Stimulated activated CD8-positive, alpha-beta memory T cell treated with anti-CD3 and anti-CD28 coated beads, Interleukin-15, amount 100 ng/mL, for 1 hour (primary cell): ENCODE data around the gene MICAL3.
A peak's percentile ranks its signal among the peaks of the same experiment; 100 is the strongest.

Source experiments
- DNase-seq: peaks from one replicate; pipeline ENCODE4 v3.0.0-alpha.2; 2020; ENCODE audit warnings: low read depth

The MICAL3 gene

DNA sequence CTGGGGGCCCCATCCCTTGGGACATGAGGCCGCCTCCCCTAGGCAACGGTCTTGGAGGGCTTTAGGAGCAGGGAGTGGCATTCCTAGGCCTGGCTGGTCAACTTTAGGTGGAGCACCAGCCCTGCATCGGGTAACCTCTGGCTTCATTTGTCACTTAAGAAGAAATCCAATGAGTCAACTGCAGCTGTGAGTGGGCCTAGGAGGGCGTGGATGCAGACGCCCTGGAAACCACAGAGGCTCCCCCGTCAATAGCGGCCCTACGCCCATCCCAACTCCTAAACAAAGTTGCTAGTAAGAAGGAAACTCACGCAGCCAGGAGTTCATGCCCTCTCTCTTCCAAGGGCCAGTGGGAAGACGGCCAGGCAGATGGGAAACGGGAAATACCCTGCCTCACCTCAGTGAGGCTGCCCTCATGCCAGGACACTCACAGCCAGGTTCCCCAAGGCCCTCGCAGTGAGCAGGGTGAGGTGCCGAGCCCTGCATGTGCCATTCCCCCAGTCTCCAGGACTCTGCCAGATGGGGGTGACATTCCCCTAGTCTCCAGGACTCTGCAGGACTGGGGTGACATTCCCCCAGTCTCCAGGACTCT, 270.9 kb downstream of the MICAL3 start:
- DNase-seq: no peak

DNA sequence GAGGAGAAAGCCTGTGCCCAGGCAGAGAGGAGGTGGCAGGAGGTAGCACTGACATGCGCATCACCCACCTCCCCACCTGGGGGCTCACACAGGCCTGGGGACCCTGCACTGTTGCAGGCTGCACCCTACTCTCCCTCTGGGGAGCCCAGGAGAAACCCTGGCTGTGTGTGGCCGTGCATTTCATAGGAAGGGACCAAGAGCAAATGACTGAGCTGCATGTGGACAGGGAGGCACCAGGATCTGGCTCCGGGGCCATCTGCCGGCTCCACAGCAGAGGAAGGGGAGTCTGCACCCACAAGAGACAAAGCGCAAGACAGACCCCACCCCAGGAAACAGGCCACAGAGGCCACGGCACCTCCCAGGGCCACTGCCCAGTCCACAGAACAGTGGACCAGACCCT, 272.8 kb downstream of the MICAL3 start:
- DNase-seq: no peak

GRCh38 chr22:17749605-17750395, 274.6 kb downstream of the MICAL3 start:
- DNase-seq: no peak

DNA sequence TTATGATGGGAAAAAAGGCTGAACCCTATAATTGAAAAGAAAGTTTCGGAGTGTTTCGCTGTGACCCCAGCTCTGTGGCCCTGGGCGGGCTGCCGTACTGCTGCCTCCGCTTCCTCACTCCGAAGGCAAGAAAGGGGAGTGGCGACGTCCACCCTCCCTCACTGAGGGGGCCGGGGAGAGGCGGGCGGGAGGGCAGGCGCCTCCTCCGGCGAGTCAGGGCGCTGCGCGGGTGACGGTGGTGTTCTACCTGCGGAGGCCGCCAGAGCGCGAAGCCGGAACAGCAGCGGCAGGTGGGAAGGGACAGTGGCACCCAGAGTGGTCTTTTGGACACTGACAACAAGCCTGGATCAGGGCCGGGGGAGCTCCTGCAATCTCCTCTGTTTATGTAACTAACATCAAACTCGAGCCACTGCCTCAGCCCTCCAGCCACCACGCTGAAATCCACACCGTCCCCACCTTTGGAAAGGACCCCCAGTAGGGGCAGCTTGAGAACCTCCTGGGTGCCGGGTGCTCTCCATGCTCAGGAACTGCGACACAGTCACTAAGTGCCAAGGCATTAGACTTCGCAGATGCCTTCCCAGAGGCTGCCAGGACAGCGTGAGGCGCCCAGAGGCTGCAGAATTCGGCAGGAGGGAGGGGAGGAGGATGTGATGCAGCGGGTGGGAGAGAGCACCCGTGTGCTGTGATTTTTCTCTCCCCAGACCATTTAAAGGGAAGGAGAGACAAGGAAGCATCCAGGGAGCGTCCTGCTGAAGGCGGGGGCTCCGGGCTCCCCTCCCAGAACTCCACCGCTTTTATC, 275.6 kb downstream of the MICAL3 start:
- no peak for DNase-seq

DNA sequence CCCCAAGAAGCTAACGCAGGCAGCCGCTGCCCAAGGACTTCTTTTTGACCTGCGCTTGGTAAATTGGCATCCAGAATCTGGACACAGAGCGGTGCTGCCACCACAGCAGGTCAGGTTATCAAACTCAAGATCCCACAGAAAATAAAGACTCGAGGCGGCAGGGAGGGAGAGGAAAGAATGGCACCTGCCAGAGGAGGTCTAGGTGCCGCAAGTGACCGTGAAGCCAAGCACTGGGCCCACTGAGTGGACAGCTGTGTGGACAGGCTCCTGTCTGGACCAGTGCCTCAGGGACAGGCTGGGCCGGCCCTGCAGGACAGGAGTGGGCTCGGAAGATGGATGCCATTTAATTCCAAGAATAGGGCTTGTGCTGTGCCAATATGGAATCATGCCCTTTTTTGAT, 277.4 kb downstream of the MICAL3 start:
- no peak for DNase-seq

DNA sequence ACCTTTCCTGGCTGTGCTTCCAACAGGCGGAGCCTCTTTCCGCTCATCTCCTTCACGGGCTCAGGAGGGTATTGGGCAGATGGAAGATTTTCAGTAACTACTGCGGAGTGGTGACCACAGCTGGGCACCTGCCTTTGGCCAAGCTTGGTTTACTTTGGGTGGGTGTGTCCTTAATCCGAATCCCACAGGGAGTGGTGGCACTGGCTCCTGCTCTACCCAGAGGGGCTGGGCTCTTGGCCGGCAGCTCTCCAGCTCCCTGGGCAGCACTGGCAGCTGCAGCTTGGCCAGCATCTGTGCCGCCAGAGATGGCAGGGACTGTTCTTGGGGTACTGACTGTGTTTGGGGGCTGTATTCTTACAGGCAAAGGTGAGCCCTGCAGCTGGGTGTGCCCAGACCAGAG, 279.9 kb downstream of the MICAL3 start:
- DNase-seq: no peak

DNA sequence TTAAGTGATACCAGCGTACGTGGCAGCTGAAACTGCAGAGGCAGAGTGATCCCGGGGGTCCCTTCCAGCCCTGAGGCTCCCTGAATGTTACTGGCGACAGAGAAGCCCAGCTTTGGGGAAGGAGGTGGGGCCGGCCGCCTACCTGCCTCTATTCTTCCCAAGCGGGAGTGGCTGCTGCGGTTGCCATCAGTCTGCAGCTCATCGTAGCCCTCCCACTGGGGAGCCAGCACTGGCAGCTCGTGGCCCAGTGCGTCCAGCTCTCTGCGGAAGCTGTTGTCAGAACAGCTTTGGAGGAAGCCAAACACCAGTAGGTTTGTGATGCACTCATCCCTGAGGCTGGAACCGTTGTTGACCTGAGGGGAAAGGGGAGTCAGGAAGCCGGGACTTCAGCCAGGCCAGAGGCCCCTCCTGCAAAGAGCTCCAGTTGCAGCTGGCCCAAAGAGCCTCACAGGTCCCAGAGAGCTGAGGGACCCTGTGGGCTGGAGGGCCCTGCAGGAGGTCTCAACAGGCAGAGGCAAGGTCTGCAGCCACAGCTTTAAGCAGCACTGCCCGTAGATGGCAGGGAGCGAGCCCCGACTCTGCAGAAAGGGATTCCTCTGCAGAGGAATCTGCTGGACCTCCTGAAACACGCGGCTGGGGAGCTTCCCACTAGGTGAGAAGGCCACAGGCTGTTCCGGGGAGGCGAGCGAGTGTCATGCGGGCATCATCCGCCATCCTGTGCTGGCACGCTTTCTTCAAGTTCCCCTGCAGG, 280.5 kb downstream of the MICAL3 start:
- no peak for DNase-seq

DNA sequence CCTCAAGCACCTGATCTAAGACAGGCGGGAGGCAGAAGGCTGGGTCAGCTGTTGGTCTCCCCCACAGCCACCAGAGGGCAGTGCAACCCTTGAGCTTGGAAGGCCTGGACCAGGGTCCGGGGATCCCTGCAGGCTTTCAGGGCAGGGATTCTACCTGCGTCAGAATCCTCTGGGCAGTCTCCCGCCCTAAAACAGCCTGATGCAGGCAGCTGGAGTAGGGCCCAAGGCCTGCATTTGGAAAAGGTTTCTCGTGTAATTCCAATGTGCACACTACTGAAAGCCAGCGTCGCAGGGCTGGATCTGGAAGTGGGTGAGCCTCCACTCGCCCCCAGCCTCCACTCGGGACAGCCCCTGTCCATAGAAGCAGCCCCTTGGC, 281.8 kb downstream of the MICAL3 start:
- peak; percentile 47 for DNase-seq

DNA sequence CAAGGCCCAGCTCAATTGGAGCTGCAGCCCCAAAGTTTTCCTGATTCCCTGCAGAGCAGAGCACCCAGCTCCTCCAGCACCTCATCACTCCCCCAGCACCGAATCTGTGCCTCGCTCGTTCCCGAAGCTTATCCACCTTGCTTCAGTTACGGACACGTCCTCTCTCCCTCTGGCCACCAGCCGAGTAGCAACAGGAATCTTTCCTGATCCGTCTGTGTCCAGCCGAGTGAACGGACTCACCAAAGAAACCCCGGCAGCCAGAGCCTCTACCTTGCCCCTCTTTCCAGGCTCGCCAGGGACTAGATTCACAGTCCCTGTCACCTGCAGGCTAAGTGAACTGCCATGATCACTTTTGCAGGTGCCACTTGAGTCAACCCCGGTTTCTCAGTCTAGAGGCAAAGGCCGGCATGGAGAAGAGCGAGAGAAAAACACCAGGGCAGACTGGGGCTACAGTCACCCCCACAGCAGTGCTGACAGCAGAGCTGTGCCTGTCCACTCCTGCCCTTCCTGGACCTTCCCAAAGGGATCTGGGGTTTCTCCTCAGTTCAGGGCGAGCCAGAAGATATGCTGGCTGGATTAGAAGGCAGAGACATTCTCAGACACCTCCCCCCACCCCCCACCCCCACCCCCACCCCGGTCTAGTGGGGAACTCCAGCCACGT, 282.4 kb downstream of the MICAL3 start:
- no peak for DNase-seq

GRCh38 chr22:17739196-17739975, 285.0 kb downstream of the MICAL3 start:
- DNase-seq: no peak

DNA sequence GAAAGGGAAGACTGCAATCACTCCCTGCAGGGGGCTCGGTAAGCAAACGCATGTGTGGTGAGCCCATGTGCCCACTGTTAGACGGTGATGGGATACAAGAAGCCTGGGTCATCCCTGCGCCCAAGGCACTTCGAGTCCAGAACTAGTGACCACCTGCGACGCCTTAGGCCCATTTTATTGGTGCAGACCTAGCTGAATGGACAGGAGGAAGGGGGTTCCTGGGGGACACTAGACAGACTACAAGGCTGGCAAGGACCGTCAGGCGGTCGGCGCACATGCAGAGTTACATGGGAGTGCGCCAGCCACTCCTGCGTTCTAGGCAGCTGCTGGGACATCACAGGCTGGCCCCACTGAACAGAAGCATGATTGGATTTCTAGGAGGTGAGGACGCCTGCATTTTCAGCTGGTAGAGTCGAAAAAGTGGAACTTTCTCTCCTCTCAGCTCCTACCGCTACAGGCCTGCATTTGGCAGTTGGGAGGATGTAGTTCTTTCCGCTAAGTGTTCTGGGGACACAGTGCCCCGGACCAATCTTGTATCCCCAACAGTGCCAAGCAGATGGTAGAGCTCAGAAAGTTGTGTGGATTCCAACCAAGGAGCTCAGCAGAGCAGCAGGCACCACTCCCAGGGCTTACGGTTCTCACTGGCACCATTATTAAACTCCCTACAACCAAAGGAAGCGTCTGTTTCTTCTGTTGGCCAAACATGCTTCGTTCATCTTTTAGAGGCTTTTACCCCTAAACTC, 285.8 kb downstream of the MICAL3 start:
- DNase-seq: no peak
